ENCODE data around the gene CBR4.
"Not testable (repeated sequence)": the region's sequence is repeated elsewhere in the genome, so short reads cannot be mapped to it uniquely, and the experiment has no call there.

The CBR4 gene

DNA sequence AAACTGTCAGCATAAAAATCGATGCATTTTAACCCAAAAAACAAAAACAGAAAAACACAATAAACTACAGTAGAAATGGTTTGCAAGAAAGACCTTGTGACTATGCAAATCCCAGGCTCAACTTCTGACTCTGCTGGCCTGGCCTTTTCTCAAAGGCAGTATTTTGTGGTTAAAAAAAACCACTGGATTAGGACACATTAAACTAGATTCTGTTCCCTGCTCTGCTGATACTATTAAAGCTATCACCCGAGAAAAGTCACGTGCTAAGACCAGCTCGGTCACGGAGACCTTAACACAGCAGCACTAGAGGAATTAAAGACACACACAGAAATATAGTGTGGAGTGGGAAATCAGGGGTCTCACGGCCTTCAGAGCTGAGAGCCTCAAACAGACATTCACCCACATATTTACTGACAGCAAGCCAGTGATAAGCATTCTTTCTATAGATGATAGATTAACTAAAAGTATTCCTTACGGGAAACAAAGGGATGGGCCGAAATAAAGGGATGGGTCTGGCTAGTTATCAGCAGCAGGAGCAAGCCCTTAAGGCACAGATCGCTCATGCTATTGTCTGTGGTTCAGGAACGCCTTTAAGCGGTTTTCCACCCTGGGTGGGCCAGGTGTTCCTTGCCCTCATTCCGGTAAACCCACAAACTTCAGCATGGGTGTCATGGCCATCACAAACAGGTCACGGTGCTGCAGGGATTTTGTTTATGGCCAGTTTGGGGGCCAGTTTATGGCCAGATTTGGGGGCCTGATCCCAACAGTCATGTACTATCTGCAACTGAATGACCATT lies 16.1 kb downstream of the CBR4 start:
- no peaks in the 10 kb centered on the region for H3K9me3 ChIP-seq
- H3K36me3 ChIP-seq = peaks cover 13% of the 10 kb centered on the region
- no peaks in the 10 kb centered on the region for H3K27me3 ChIP-seq
- H3K4me3 ChIP-seq (ENCODE audit: low read depth, low read length) = peak overlapping the region; percentile 23; the same call in 1 of the 2 replicates
- DNase-seq = peak; percentile 44
- peaks cover 17% of the 10 kb centered on the region for H3K4me1 ChIP-seq
- TF ChIP-seq, protein P1, sequence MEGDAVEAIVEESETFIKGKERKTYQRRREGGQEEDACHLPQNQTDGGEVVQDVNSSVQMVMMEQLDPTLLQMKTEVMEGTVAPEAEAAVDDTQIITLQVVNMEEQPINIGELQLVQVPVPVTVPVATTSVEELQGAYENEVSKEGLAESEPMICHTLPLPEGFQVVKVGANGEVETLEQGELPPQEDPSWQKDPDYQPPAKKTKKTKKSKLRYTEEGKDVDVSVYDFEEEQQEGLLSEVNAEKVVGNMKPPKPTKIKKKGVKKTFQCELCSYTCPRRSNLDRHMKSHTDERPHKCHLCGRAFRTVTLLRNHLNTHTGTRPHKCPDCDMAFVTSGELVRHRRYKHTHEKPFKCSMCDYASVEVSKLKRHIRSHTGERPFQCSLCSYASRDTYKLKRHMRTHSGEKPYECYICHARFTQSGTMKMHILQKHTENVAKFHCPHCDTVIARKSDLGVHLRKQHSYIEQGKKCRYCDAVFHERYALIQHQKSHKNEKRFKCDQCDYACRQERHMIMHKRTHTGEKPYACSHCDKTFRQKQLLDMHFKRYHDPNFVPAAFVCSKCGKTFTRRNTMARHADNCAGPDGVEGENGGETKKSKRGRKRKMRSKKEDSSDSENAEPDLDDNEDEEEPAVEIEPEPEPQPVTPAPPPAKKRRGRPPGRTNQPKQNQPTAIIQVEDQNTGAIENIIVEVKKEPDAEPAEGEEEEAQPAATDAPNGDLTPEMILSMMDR (IDR thresholded peaks at IDR 0.05; ENCODE audit: low read depth, low read length) = no peak

DNA sequence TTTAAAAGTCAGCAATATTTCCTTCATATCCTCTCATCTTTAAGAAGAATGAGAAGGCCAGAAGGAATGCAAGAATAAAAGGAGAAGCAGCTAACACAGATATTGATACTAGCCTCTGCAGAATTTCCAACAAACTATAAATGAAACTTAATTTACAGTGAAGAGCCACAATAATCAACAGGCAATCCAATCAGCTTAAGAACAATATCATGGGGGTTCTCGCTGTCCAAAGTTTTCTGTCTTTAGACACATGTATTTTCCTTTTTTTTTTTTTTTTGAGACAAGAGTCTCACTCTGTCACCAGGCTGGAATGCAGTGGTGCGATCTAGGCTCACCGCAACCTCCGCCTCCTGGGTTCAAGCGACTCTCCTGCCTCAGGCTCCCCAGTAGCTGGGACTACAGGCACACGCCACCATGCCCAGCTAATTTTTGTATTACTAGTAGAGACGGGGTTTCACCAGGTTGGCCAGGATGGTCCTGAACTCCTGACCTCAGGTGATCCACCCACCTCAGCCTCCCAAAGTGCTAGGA lies 17.0 kb downstream of the CBR4 start:
- not testable (repeated sequence) for H3K27me3 ChIP-seq; DNase-seq; H3K4me3 ChIP-seq (ENCODE audit: low read depth, low read length); H3K9me3 ChIP-seq
- H3K36me3 ChIP-seq = peaks cover 13% of the 10 kb centered on the region
- H3K4me1 ChIP-seq = peaks cover 17% of the 10 kb centered on the region

DNA sequence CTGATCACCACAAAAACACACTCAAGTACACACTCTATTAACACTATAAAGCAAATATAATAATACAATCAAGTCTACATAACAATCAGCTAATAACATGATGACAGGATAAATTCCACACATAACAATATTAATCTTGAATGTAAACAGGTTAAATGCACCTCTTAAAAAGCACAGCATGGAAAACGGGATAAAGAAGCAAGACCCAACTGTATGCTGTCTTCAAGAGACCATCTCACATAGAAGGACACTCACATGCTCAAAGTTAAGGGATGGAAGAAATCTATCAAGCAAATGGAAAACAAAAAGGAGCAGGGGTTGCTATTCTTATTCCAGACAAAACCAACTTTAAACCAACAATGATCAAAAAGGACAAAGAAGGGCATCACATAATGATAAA lies 28.1 kb downstream of the CBR4 start:
- DNase-seq = no peak
- H3K4me3 ChIP-seq (ENCODE audit: low read depth, low read length) = no peak overlapping the region
- H3K36me3 ChIP-seq = peaks cover 11% of the 10 kb centered on the region
- no peaks in the 10 kb centered on the region for H3K9me3 ChIP-seq
- no peaks in the 10 kb centered on the region for H3K27me3 ChIP-seq
- TF ChIP-seq, protein P1 (IDR thresholded peaks at IDR 0.05; ENCODE audit: low read depth, low read length) = no peak
- H3K4me1 ChIP-seq = peaks cover 4% of the 10 kb centered on the region; the same call in 1 of the 2 replicates

DNA sequence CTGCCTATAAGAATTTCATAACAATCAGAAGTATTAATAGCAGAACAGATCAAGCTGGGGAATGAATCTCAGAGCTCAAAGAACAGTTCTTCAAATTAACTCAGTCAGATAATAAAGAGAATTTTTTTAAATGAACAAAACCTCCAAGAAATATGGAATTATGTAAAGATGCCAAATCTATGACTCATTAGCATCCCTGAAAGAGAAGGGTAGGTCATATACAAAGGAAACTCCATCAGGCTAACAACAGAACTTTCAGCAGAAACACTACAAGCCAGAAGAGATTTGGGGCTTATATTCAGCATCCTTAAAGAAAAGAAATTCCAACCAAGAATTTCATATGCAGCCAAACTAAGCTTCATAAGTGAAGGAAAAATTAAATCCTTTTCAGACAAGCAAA lies 28.6 kb downstream of the CBR4 start:
- no peak for DNase-seq
- TF ChIP-seq, protein P1 (IDR thresholded peaks at IDR 0.05; ENCODE audit: low read depth, low read length) = no peak
- no peaks in the 10 kb centered on the region for H3K27me3 ChIP-seq
- no peaks in the 10 kb centered on the region for H3K4me1 ChIP-seq
- H3K9me3 ChIP-seq = no peaks in the 10 kb centered on the region
- no peak overlapping the region for H3K4me3 ChIP-seq (ENCODE audit: low read depth, low read length)
- H3K36me3 ChIP-seq = peaks cover 9% of the 10 kb centered on the region

DNA sequence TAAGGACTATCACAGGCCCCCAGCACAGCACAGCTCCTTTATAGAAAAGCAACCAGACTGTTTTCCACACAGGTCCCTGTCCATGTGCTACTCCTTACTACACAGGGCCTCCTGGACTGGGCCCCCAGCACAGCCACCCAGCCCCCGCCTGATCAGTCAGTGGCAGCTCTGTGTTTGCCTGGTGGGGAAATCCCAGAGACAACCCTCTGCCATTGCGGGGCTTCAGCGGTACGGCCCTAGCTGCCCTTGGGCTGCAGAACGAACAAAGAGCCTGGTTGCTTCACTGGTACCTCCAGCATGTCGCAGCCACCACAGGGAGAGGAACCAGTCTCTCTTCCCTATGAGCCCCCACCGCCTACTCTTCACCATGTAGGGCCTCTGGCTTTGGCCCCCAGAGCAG lies 30.7 kb downstream of the CBR4 start:
- Histone ChIP-seq H3K27me3 (no peaks in the 10 kb centered on the region), H3K4me1 (no peaks in the 10 kb centered on the region), H3K36me3 (peaks cover 13% of the 10 kb centered on the region), H3K9me3 (no peaks in the 10 kb centered on the region), H3K4me3 (ENCODE audit: low read depth, low read length) (no peak overlapping the region)
- DNase-seq = no peak
- TF ChIP-seq, protein P1 (IDR thresholded peaks at IDR 0.05; ENCODE audit: low read depth, low read length) = no peak

DNA sequence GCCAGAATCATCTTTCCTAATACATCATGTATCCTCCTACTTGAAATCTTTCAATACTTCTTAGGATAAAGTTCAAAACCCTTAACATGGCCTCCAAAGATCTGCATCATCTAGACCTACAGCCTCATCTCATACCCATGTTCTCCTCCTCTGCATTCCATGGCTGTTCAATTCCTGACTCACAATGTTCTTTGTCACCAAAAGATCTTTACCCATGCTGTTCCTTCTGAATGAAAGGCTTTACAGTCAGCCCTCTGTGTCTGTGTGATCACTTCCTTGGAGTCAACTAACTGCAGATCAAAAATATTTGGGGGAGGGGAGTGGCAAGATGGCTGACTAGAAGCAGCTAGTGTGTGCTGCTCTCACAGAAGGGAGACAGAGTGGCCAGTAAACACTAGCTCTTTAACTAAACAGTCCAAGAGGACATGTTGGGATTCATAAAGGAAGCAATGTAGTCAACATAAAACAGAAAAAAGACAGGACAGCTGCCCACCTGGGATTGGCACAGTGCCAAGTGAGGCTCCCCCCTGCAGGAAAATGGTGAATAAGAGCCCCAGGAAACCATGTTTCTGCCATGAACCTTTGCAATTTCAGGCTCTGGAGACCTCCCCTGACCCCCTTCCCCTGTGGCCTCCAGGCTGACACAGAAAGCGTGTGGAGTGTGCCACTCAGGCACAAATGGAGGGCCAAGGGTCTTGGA lies 31.9 kb downstream of the CBR4 start:
- DNase-seq = no peak
- Histone ChIP-seq H3K36me3 (peaks cover 13% of the 10 kb centered on the region), H3K4me3 (ENCODE audit: low read depth, low read length) (no peak overlapping the region), H3K9me3 (no peaks in the 10 kb centered on the region), H3K27me3 (no peaks in the 10 kb centered on the region), H3K4me1 (no peaks in the 10 kb centered on the region)
- TF ChIP-seq, protein P1 (IDR thresholded peaks at IDR 0.05; ENCODE audit: low read depth, low read length) = no peak

All from BE2C (cell line).